HCT116 (cell line): ENCODE data around the gene ARSB. TPM values are rescaled to one million over a fixed set of nuclear protein-coding genes. Genes with fewer than 3 reads are reported as not detected.
A peak's percentile ranks its signal among the peaks of the same experiment; 100 is the strongest.

Source experiments
- ATAC-seq: fragments of 200-7000 bp; cut with Tn5 transposase; 2 replicates; pipeline ENCODE4 v1.9.1; 2020; ENCODE audit warnings: mild to moderate bottlenecking, moderate library complexity
- BruUV-seq: library from RNA; stranded (reverse); fragments of 400-500 nt; replicated peaks from 2 replicates; lab custom pipeline; 2021; lab: Mats Ljungman, UMichigan
- CTCF ChIA-PET: fragments of 300-600 bp; sonication (Branson Sonifier 250); formaldehyde crosslinking; loops from one replicate; lab custom pipeline; 2021; ENCODE audit warnings: antibody characterized with exemption; lab: Charles Lee
- POLR2A ChIA-PET: fragments of 300-600, 350-600 bp; sonication (Branson Sonifier 250); formaldehyde crosslinking; loops from one replicate; lab custom pipeline; 2021; ENCODE audit warnings: antibody characterized with exemption; lab: Charles Lee
- RAD21 ChIA-PET, 2 experiments: fragments of 300-600 bp; sonication (Branson Sonifier 250); formaldehyde crosslinking; loops; one replicate each; lab custom pipeline; 2023; ENCODE audit warnings: low total read pairs in 2 of 2; ENCODE audit not compliant: uncharacterized antibody in 2 of 2, unreplicated experiment in 2 of 2, low non-redundant PET in 1 of 2; lab: Charles Lee
- DNase-seq: peaks from one replicate; pipeline ENCODE4 v3.0.0-alpha.2; 2010; ENCODE audit warnings: low read depth, low spot score
- H2AFZ ChIP-seq: fragments of 200-600 bp; shearing (Covaris generic), sonication (generic); 2 replicates; pipeline ENCODE4 v1.6.1; 2017; ENCODE audit warnings: low read depth, mixed run types, mixed read lengths, antibody characterized with exemption, low read length; ENCODE audit not compliant: poor library complexity, severe bottlenecking
- H3K27ac ChIP-seq: 2 replicates; pipeline ENCODE4 v1.5.1; 2012; ENCODE audit warnings: low read depth, low read length
- H3K27me3 ChIP-seq: fragments of 200-600 bp; sonication (generic); 2 replicates; pipeline ENCODE4 v1.6.1; 2016; ENCODE audit warnings: mixed run types, low read length, mixed read lengths; ENCODE audit not compliant: insufficient read depth
- H3K36me3 ChIP-seq, 2 experiments: fragments of 200-500 bp in 1 of 2; fragments of 200-600 bp in 1 of 2; sonication (Bioruptor generic) in 1 of 2; sonication (generic) in 1 of 2; 2 replicates each; pipeline versions ENCODE4 v1.5.1 to v1.6.1; 2014 to 2016; ENCODE audit warnings: low read length in 2 of 2, inconsistent platforms in 1 of 2, mixed read lengths in 1 of 2, mixed run types in 1 of 2; ENCODE audit not compliant: insufficient read depth in 2 of 2, control insufficient read depth in 1 of 2
- H3K4me1 ChIP-seq, 2 experiments: fragments of 200-600 bp in 1 of 2; sonication (generic) in 1 of 2; 2 replicates each; pipeline versions ENCODE4 v1.5.1 to v1.6.1; 2012 to 2017; ENCODE audit warnings: low read length in 2 of 2, inconsistent platforms in 1 of 2, mild to moderate bottlenecking in 1 of 2, mixed read lengths in 1 of 2, mixed run types in 1 of 2, moderate library complexity in 1 of 2; ENCODE audit not compliant: insufficient read depth in 2 of 2, control insufficient read depth in 1 of 2
- H3K4me2 ChIP-seq: fragments of 200-600 bp; sonication (generic); 2 replicates; pipeline ENCODE4 v1.6.1; 2017; ENCODE audit warnings: mixed run types, low read length, mixed read lengths
- H3K4me3 ChIP-seq, 2 experiments: fragments of 200-600 bp in 1 of 2; sonication (generic) in 1 of 2; replicated peaks in 1 of 2; 2 replicates each; pipeline ENCODE4 v1.5.1; 2011 to 2016; ENCODE audit warnings: low read length in 2 of 2, control low read depth in 1 of 2, low read depth in 1 of 2, mild to moderate bottlenecking in 1 of 2, mixed read lengths in 1 of 2, mixed run types in 1 of 2
- H3K79me2 ChIP-seq: fragments of 200-600 bp; sonication (generic); 2 replicates; pipeline ENCODE4 v1.6.1; 2017; ENCODE audit warnings: mild to moderate bottlenecking, mixed run types, low read length, moderate library complexity, mixed read lengths; ENCODE audit not compliant: insufficient read depth
- H3K9ac ChIP-seq: fragments of 200-600 bp; sonication (generic); 2 replicates; pipeline ENCODE4 v1.6.1; 2016; ENCODE audit warnings: low read length, mixed read lengths
- H3K9me2 ChIP-seq: fragments of 200-600 bp; sonication (generic), shearing (Covaris generic); 2 replicates; pipeline ENCODE4 v1.6.1; 2017; ENCODE audit warnings: mixed run types, mild to moderate bottlenecking, moderate library complexity; ENCODE audit not compliant: insufficient read depth
- H3K9me3 ChIP-seq, 2 experiments: fragments of 200-500 bp in 1 of 2; fragments of 200-600 bp in 1 of 2; sonication (Bioruptor generic) in 1 of 2; sonication (generic) in 1 of 2; 2 replicates each; pipeline ENCODE4 v1.6.1; 2014 to 2017; ENCODE audit warnings: low read length in 2 of 2, mixed read lengths in 2 of 2, inconsistent platforms in 1 of 2, low read depth in 1 of 2, mild to moderate bottlenecking in 1 of 2, mixed run types in 1 of 2, moderate library complexity in 1 of 2; ENCODE audit not compliant: control insufficient read depth in 1 of 2, insufficient read depth in 1 of 2
- H4K20me1 ChIP-seq: fragments of 200-600 bp; sonication (generic), shearing (Covaris generic); 2 replicates; pipeline ENCODE4 v1.6.1; 2017; ENCODE audit warnings: mixed run types, mild to moderate bottlenecking, moderate library complexity; ENCODE audit not compliant: insufficient read depth
- ATF3 ChIP-seq: IDR thresholded peaks from 2 replicates; pipeline ENCODE4 v1.6.1; 2012
- CTCF ChIP-seq, 3 experiments: fragments of 200-600 bp in 1 of 3; sonication (generic) in 1 of 3; IDR thresholded peaks in 2 of 3; conservative IDR thresholded peaks in 1 of 3; 2 replicates each; pipeline ENCODE4 v1.5.1; 2012 to 2017; ENCODE audit warnings: low read depth in 2 of 3, low read length in 2 of 3, antibody characterized with exemption in 1 of 3, borderline replicate concordance in 1 of 3, control low read depth in 1 of 3, mild to moderate bottlenecking in 1 of 3, mixed read lengths in 1 of 3, mixed run types in 1 of 3, moderate library complexity in 1 of 3; ENCODE audit not compliant: insufficient read depth in 1 of 3
- EZH2 ChIP-seq: fragments of 200-600 bp; sonication (generic); IDR thresholded peaks from 2 replicates; pipeline ENCODE4 v1.6.1; 2017; ENCODE audit warnings: antibody characterized with exemption, mixed run types
- EZH2phosphoT487 ChIP-seq: fragments of 200-600 bp; IDR thresholded peaks from 2 replicates; pipeline ENCODE4 v1.6.1; 2018; ENCODE audit warnings: antibody characterized with exemption, borderline replicate concordance
- FOSL1 ChIP-seq: IDR thresholded peaks from 2 replicates; pipeline ENCODE4 v1.6.1; 2012; ENCODE audit warnings: low read depth
- JUND ChIP-seq: IDR thresholded peaks from 2 replicates; pipeline ENCODE4 v1.6.1; 2012
- MAX ChIP-seq: IDR thresholded peaks from 2 replicates; pipeline ENCODE4 v1.6.1; 2012
- POLR2A ChIP-seq: IDR thresholded peaks from 2 replicates; pipeline ENCODE4 v1.7.0; 2011; ENCODE audit warnings: borderline replicate concordance; ENCODE audit not compliant: insufficient read depth, insufficient read length; ENCODE audit errors: extremely low read depth
- POLR2AphosphoS5 ChIP-seq: IDR thresholded peaks from 2 replicates; pipeline ENCODE4 v1.6.1; 2011; ENCODE audit warnings: mild to moderate bottlenecking, low read depth, low read length, moderate library complexity
- RAD21 ChIP-seq: IDR thresholded peaks from 2 replicates; pipeline ENCODE4 v1.6.1; 2012; ENCODE audit warnings: low read depth, mild to moderate bottlenecking
- REST ChIP-seq: IDR thresholded peaks from 2 replicates; pipeline ENCODE4 v1.6.1; 2012; ENCODE audit warnings: low read depth
- SRF ChIP-seq: IDR thresholded peaks from 2 replicates; pipeline ENCODE4 v1.6.1; 2012; ENCODE audit warnings: low read depth
- TCF7L2 ChIP-seq: IDR thresholded peaks from 2 replicates; pipeline ENCODE4 v1.7.0; 2011; ENCODE audit warnings: borderline replicate concordance, inconsistent platforms; ENCODE audit not compliant: insufficient read depth, insufficient read length; ENCODE audit errors: extremely low read depth
- ZFX ChIP-seq: fragments of 450-650 bp; IDR thresholded peaks from 2 replicates; pipeline ENCODE4 v1.6.1; 2017
- ZNF274 ChIP-seq: fragments of 200-500 bp; sonication (Bioruptor generic); IDR thresholded peaks from 2 replicates; pipeline ENCODE4 v1.6.1; 2014; ENCODE audit warnings: mild to moderate bottlenecking, low read depth, low read length, inconsistent platforms
- intact Hi-C: fragments of 100-400 bp; cut with micrococcal nuclease; formaldehyde crosslinking; loops from 2 replicates; pipeline ENCODE4 v1.10.0; 2022
- total RNA-seq: library from RNA; stranded (reverse); gene quantifications from one replicate; pipeline ENCODE4 v1.2.1, GENCODE V29; 2021; ENCODE audit not compliant: unreplicated experiment

ARSB gene
- total RNA-seq, 1 experiment from 2014 or later, result 4.8 TPM

GRCh38 chr5:78920604-78921003, 64.5 kb downstream of the ARSB start:
- no peak overlapping the region for H3K27ac ChIP-seq
- ChIA-PET CTCF (interaction anchor here (1.9 kb wide), 1 partner anchor 21 kb away, joined by 8 read pairs; no protein-coding TSS in a partner anchor), RAD21 (interaction anchor here in 1 of 2 experiments (0.6 kb wide), 1 partner anchor 320 kb away, joined by 3 read pairs; no protein-coding TSS in a partner anchor), POLR2A (no interaction called here)
- intact Hi-C loops, result no loop called here
- no peaks in the 10 kb centered on the region for H3K9me3 ChIP-seq
- TF ChIP-seq RAD21, result peak; percentile 29; the same call in 1 of the 2 replicates
- no peak for TF ChIP-seq TCF7L2
- H3K4me2 ChIP-seq, result no peak overlapping the region
- no peak overlapping the region for H3K4me3 ChIP-seq
- no peaks in the 10 kb centered on the region for H4K20me1 ChIP-seq
- ATAC-seq (peak; percentile 67), DNase-seq (no peak)
- H3K27me3 ChIP-seq, result no peaks in the 10 kb centered on the region
- no peaks in the 10 kb centered on the region for H3K4me1 ChIP-seq
- H3K9me2 ChIP-seq, result no peaks in the 10 kb centered on the region
- no peaks in the 10 kb centered on the region for H3K79me2 ChIP-seq
- no peaks in the 10 kb centered on the region for H3K36me3 ChIP-seq
- H2AFZ ChIP-seq, result no peak overlapping the region
- no peak overlapping the region for H3K9ac ChIP-seq
- no TSS peak for BruUV-seq

- H3K36me3 ChIP-seq, result no peaks in the 10 kb centered on the region
- POLR2A ChIA-PET, result no interaction called here
- TF ChIP-seq SRF, result no peak
- TF ChIP-seq REST, result no peak
- no peak for TF ChIP-seq JUND
- no peak for TF ChIP-seq ZFX
- TF ChIP-seq ZNF274, result no peak
- no peak for TF ChIP-seq ATF3
- no peak for TF ChIP-seq FOSL1
- no peak for TF ChIP-seq MAX
- no peak for TF ChIP-seq POLR2A
- no peak for TF ChIP-seq EZH2
- no peak for TF ChIP-seq POLR2AphosphoS5
- TF ChIP-seq EZH2phosphoT487, result no peak
- TF ChIP-seq CTCF (IDR thresholded peaks at IDR 0.05 in 2 of 3, conservative IDR thresholded peaks at IDR 0.05 in 1 of 3; ENCODE audit: borderline replicate concordance in 1 of 3, insufficient read depth in 1 of 3, low read depth in 2 of 3, low read length in 2 of 3), result no peak
- no peak for TF ChIP-seq RAD21
- TF ChIP-seq, all 23 proteins: peak for 0
- Histone ChIP-seq H3K4me3 (no peak overlapping the region), H2AFZ (no peak overlapping the region), H3K27ac (no peak overlapping the region), H3K9me3 (no peaks in the 10 kb centered on the region), H3K4me2 (no peak overlapping the region), H3K9ac (no peak overlapping the region), H3K9me2 (no peaks in the 10 kb centered on the region), H4K20me1 (no peaks in the 10 kb centered on the region), H3K4me1 (no peaks in the 10 kb centered on the region), H3K27me3 (no peaks in the 10 kb centered on the region), H3K79me2 (no peaks in the 10 kb centered on the region)
- ATAC-seq (no peak), DNase-seq (no peak)
- RAD21 ChIA-PET, result no interaction called here
- CTCF ChIA-PET, result interaction anchor here (1.9 kb wide), 1 partner anchor 20 kb away, joined by 8 read pairs; no protein-coding TSS in a partner anchor
- BruUV-seq, result no TSS peak
- intact Hi-C loops, result no loop called here
Measured at GRCh38 chr5:78919796-78920195, 65.3 kb downstream of the ARSB start.
